ENCODE measurements around the gene CNTNAP2. TPM values are rescaled to one million over a fixed set of nuclear protein-coding genes. Genes with fewer than 3 reads are reported as not detected.

CNTNAP2 gene
- total RNA-seq, 1 experiment from 2014 or later = 64.5 TPM

DNA sequence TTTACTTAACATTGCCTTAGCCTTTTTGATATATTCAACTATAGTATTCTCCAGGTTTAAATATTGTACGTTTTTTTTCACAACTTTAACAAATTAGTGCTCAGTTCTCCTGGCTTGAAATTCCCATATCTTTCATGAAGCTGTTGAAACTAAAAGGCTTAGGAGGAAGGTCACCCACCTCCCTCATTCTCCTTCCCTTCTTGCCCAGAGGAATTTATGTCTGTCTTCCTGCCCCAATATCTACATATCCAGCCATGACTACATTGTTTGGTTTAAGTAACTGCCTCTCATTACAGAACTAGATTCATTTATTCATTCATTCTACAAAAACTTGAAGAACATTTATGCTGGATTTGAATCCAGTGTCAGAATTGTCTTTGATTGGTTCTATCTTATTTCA is 2219.2 kb downstream of the CNTNAP2 start:
- no peak overlapping the region for H2AFZ ChIP-seq (ENCODE audit: low read length)
- no peaks in the 10 kb centered on the region for H4K20me1 ChIP-seq (ENCODE audit: control insufficient read depth, insufficient read depth, insufficient read length)
- H3K18ac ChIP-seq (ENCODE audit: insufficient read length, low read depth, low read length) = no peak overlapping the region
- H3K27ac Mint-ChIP-seq = peak overlapping the region in 2 of 3 experiments; percentile 77 to 81; a peak in 4 of 7 replicates
- peaks cover 8% of the 10 kb centered on the region for H3K23me2 ChIP-seq (ENCODE audit: insufficient read length, low read depth, low read length, poor library complexity, severe bottlenecking)
- H3K4ac ChIP-seq (ENCODE audit: low read depth, low read length) = no peak overlapping the region
- no peak overlapping the region for H2BK20ac ChIP-seq (ENCODE audit: low read depth, low read length, poor library complexity, severe bottlenecking)
- no peak overlapping the region for H2BK12ac ChIP-seq (ENCODE audit: insufficient read length, low read depth, low read length)
- no peaks in the 10 kb centered on the region for H3K27me3 ChIP-seq (ENCODE audit: insufficient read depth, low read length)
- peaks cover 10 to 14% (median 11%) of the 10 kb centered on the region in 3 experiments for H3K36me3 Mint-ChIP-seq (ENCODE audit: insufficient read depth in 1 of 3, low read depth in 3 of 3)
- H2BK5ac ChIP-seq (ENCODE audit: insufficient read length, low read length) = no peak overlapping the region
- H3K14ac ChIP-seq (ENCODE audit: insufficient read depth, low read length) = no peak overlapping the region
- no peaks in the 10 kb centered on the region for H3K79me2 ChIP-seq (ENCODE audit: insufficient read depth, low read length)
- H4K5ac ChIP-seq (ENCODE audit: insufficient read length, low read depth, low read length) = no peak overlapping the region
- H3K79me1 ChIP-seq (ENCODE audit: insufficient read depth, low read depth, low read length, poor library complexity, severe bottlenecking) = no peaks in the 10 kb centered on the region
- H3T11ph ChIP-seq (ENCODE audit: low read length) = no peak overlapping the region
- H3K27ac ChIP-seq (ENCODE audit: insufficient read length, low read depth, low read length) = no peak overlapping the region
- H3K4me1 Mint-ChIP-seq = peaks cover 60 to 66% of the 10 kb centered on the region in 2 experiments
- no peaks in the 10 kb centered on the region; the same call in 1 of the 2 replicates for H3K27me3 Mint-ChIP-seq (ENCODE audit: low read depth)
- no CpG with 5 or more reads among the region's 1 CpG for WGBS (ENCODE audit: extremely low coverage, insufficient read length, low lambda C conversion rate)
- H3K4me3 Mint-ChIP-seq = no peak overlapping the region
- no peak overlapping the region for H2BK120ac ChIP-seq (ENCODE audit: low read depth, low read length, poor library complexity, severe bottlenecking)
- H3K4me1 ChIP-seq (ENCODE audit: insufficient read depth, low read length) = peaks cover 4% of the 10 kb centered on the region
- no peak overlapping the region for H3K4me2 ChIP-seq (ENCODE audit: insufficient read depth, insufficient read length, low read length)
- no peak overlapping the region for H3K23ac ChIP-seq (ENCODE audit: insufficient read length, low read depth, low read length)
- no peak overlapping the region for H2AK5ac ChIP-seq (ENCODE audit: insufficient read length, low read length)
- no peak overlapping the region for H4K8ac ChIP-seq (replicated peaks; ENCODE audit: insufficient read length, low read depth, low read length)
- peaks cover 9 to 10% of the 10 kb centered on the region in 2 experiments for H3K9me3 Mint-ChIP-seq
- no peak overlapping the region for H3K56ac ChIP-seq (ENCODE audit: insufficient read length, low read depth, low read length)
- TF ChIP-seq, protein P1, sequence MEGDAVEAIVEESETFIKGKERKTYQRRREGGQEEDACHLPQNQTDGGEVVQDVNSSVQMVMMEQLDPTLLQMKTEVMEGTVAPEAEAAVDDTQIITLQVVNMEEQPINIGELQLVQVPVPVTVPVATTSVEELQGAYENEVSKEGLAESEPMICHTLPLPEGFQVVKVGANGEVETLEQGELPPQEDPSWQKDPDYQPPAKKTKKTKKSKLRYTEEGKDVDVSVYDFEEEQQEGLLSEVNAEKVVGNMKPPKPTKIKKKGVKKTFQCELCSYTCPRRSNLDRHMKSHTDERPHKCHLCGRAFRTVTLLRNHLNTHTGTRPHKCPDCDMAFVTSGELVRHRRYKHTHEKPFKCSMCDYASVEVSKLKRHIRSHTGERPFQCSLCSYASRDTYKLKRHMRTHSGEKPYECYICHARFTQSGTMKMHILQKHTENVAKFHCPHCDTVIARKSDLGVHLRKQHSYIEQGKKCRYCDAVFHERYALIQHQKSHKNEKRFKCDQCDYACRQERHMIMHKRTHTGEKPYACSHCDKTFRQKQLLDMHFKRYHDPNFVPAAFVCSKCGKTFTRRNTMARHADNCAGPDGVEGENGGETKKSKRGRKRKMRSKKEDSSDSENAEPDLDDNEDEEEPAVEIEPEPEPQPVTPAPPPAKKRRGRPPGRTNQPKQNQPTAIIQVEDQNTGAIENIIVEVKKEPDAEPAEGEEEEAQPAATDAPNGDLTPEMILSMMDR (conservative IDR thresholded peaks at IDR 0.05) = no peak
- H3K9ac ChIP-seq (ENCODE audit: extremely low read depth, insufficient read length, low read length) = no peak overlapping the region
- no peak overlapping the region for H2BK15ac ChIP-seq (ENCODE audit: low read depth, low read length)
- H4K91ac ChIP-seq (ENCODE audit: insufficient read length, low read depth, low read length) = no peak overlapping the region
- peaks cover 10% of the 10 kb centered on the region for H3K9me3 ChIP-seq (ENCODE audit: control insufficient read depth, low read depth, low read length)
- DNase-seq = no peak
